K562 (cell line): ENCODE results near the gene MPND. TPM values are rescaled to one million over a fixed set of nuclear protein-coding genes. Genes with fewer than 3 reads are reported as not detected.
A peak's percentile ranks its signal among the peaks of the same experiment; 100 is the strongest.

Source experiments
- CBX5 ChIP-seq: IDR thresholded peaks from 2 replicates; pipeline ENCODE4 v1.6.1; 2014; ENCODE audit warnings: low read depth, borderline replicate concordance
- CC2D1A ChIP-seq: fragments of 450-650 bp; IDR thresholded peaks from 2 replicates; pipeline ENCODE4 v1.6.1; 2017; ENCODE audit warnings: mild to moderate bottlenecking
- E2F3 ChIP-seq: fragments of 250-450 bp; sonication (Bioruptor Pico); IDR thresholded peaks from 2 replicates; pipeline ENCODE4 v1.4.0; 2020; ENCODE audit warnings: mild to moderate bottlenecking
- EGR1 ChIP-seq: fragments of 450-650 bp; conservative IDR thresholded peaks from 2 replicates; pipeline ENCODE4 v1.6.1; 2017; ENCODE audit warnings: mild to moderate bottlenecking
- HIVEP1 ChIP-seq: fragments of 250-450 bp; sonication (Bioruptor Pico); IDR thresholded peaks from 2 replicates; pipeline ENCODE4 v1.4.0; 2020; ENCODE audit warnings: mild to moderate bottlenecking
- MED1 ChIP-seq: sonication (generic); formaldehyde crosslinking; IDR thresholded peaks from 2 replicates; pipeline ENCODE4 v1.8.1; 2023; ENCODE audit warnings: missing genetic modification reagents, borderline replicate concordance
- NFRKB ChIP-seq: fragments of 450-650 bp; IDR thresholded peaks from 2 replicates; pipeline ENCODE4 v1.6.1; 2016; ENCODE audit warnings: low read depth
- RBFOX2 ChIP-seq: fragments of 200-400 bp; formaldehyde crosslinking; IDR thresholded peaks from 2 replicates; pipeline ENCODE4 v1.6.1; 2017; ENCODE audit warnings: low read depth, mild to moderate bottlenecking, low read length, moderate library complexity
- SRSF9 ChIP-seq: fragments of 200-400 bp; formaldehyde crosslinking; IDR thresholded peaks from 2 replicates; pipeline ENCODE4 v1.6.1; 2017; ENCODE audit warnings: low read depth, low read length, borderline replicate concordance
- TSC22D4 ChIP-seq: fragments of 450-650 bp; IDR thresholded peaks from 2 replicates; pipeline ENCODE4 v1.6.1; 2016; ENCODE audit warnings: missing genetic modification characterization, missing biosample characterization, control low read depth
- ZBTB1 ChIP-seq: sonication (generic); formaldehyde crosslinking; IDR thresholded peaks from 2 replicates; pipeline ENCODE4 v1.8.1; 2023; ENCODE audit warnings: missing genetic modification reagents, low read depth, mild to moderate bottlenecking, borderline replicate concordance
- ZNF431 ChIP-seq: sonication (generic); formaldehyde crosslinking; IDR thresholded peaks from 2 replicates; pipeline ENCODE4 v1.8.0; 2022; ENCODE audit warnings: mild to moderate bottlenecking, missing genetic modification reagents
- ZNF444 ChIP-seq: fragments of 250-450 bp; sonication (Bioruptor Pico); IDR thresholded peaks from 2 replicates; pipeline ENCODE4 v1.4.0; 2020; ENCODE audit warnings: mild to moderate bottlenecking, moderate library complexity
- ZNF830 ChIP-seq: fragments of 250-450 bp; sonication (Bioruptor Pico); IDR thresholded peaks from 2 replicates; pipeline ENCODE4 v1.5.0; 2021; ENCODE audit warnings: mild to moderate bottlenecking
- polyA plus RNA-seq, 8 experiments: library from polyadenylated mRNA; depleted of rRNA in 4 of 8; stranded (reverse) in 5 of 8; unstranded in 3 of 8; fragments of >200 nt; fragmentation: Nextera tagmentation in 2 of 8; fragmentation: Illumina TruSeq in 1 of 8; extraction: Ambion mirVana in 2 of 8; extraction: Trizol in 1 of 8; gene quantifications; 2 replicates each; pipeline versions ENCODE4 v1.2.1 to v1.2.3, GENCODE V29; 2011 to 2014; ENCODE audit warnings: inconsistent platforms in 1 of 8, missing spikeins in 1 of 8
- total RNA-seq, 7 experiments: library from RNA; depleted of rRNA in 6 of 7; stranded (reverse); fragments of >200 nt in 6 of 7; fragmentation: Illumina TruSeq in 2 of 7; extraction: Trizol in 2 of 7; gene quantifications; 2 replicates each; pipeline versions ENCODE4 v1.2.1 to v1.2.3, GENCODE V29; 2011 to 2021; ENCODE audit warnings: low replicate concordance in 1 of 7
- TF ChIP-seq, protein P1 (sequence below): sonication (generic); formaldehyde crosslinking; IDR thresholded peaks from 2 replicates; pipeline ENCODE4 v1.8.0; 2023; ENCODE audit warnings: mild to moderate bottlenecking, missing genetic modification reagents
- TF ChIP-seq, protein P2 (sequence below): fragments of 250-450 bp; sonication (Bioruptor Pico); IDR thresholded peaks from 2 replicates; pipeline ENCODE4 v1.4.0; 2020; ENCODE audit warnings: borderline replicate concordance
- TF ChIP-seq, protein P3 (sequence below): sonication (generic); formaldehyde crosslinking; IDR thresholded peaks from 2 replicates; pipeline ENCODE4 v1.8.1; 2023; ENCODE audit warnings: missing genetic modification reagents, mild to moderate bottlenecking, borderline replicate concordance

MPND gene
- total and polyA plus RNA-seq, 9 of the 15 experiments (the other 6 are each of a cell fraction or from before 2014, with no cell fraction given) = 0.25 to 14.0 (median 3.9) TPM

DNA sequence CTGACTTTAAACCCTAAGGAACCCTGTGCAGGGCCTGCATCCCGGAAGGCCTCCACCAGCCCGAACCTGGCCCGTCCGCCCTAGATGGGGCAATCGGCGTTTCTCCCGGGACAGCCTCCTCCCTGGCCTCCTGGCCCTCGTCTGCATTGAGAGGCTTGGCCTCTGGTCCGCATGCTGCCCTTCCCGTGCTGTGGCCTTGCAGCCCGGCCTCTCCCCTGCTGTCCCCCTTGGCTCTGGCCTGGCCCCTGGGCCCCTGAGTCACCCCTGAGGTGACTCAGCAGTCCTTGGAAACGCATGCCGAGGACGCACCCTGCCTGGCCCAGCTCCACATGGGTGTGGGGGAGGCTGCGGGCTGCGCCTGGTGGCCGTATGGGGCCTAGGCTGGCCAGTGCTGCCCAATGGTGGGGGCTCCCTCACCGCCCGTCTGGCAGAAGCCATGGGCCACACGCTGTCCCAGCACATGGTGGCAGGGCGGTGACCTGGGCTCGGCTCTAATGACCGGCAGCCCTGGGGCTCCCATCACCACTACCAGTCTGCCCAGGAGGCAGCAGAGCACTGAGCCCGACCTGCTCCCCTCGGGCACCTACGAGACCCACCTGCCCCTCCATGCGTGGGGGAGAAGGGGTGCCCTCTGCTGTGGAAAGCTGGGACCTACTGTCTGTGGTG, 31.3 kb downstream of the MPND start (continued):
- TF ChIP-seq, protein P1, sequence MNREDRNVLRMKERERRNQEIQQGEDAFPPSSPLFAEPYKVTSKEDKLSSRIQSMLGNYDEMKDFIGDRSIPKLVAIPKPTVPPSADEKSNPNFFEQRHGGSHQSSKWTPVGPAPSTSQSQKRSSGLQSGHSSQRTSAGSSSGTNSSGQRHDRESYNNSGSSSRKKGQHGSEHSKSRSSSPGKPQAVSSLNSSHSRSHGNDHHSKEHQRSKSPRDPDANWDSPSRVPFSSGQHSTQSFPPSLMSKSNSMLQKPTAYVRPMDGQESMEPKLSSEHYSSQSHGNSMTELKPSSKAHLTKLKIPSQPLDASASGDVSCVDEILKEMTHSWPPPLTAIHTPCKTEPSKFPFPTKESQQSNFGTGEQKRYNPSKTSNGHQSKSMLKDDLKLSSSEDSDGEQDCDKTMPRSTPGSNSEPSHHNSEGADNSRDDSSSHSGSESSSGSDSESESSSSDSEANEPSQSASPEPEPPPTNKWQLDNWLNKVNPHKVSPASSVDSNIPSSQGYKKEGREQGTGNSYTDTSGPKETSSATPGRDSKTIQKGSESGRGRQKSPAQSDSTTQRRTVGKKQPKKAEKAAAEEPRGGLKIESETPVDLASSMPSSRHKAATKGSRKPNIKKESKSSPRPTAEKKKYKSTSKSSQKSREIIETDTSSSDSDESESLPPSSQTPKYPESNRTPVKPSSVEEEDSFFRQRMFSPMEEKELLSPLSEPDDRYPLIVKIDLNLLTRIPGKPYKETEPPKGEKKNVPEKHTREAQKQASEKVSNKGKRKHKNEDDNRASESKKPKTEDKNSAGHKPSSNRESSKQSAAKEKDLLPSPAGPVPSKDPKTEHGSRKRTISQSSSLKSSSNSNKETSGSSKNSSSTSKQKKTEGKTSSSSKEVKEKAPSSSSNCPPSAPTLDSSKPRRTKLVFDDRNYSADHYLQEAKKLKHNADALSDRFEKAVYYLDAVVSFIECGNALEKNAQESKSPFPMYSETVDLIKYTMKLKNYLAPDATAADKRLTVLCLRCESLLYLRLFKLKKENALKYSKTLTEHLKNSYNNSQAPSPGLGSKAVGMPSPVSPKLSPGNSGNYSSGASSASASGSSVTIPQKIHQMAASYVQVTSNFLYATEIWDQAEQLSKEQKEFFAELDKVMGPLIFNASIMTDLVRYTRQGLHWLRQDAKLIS (CRISPR knock-in tag) = no peak; the same call in 1 of the 2 replicates
- TF ChIP-seq, protein P2, sequence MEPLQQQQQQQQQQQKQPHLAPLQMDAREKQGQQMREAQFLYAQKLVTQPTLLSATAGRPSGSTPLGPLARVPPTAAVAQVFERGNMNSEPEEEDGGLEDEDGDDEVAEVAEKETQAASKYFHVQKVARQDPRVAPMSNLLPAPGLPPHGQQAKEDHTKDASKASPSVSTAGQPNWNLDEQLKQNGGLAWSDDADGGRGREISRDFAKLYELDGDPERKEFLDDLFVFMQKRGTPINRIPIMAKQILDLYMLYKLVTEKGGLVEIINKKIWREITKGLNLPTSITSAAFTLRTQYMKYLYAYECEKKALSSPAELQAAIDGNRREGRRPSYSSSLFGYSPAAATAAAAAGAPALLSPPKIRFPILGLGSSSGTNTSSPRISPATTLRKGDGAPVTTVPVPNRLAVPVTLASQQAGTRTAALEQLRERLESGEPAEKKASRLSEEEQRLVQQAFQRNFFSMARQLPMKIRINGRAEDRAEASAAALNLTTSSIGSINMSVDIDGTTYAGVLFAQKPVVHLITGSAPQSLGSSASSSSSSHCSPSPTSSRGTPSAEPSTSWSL (CRISPR knock-in tag) = 0 out of 2 replicates have a peak, but pooled peaks have one; percentile 62
- TF ChIP-seq SRSF9 (no peak), E2F3 (CRISPR knock-in tag) (peak; percentile 49; the same call in 1 of the 2 replicates), CC2D1A (no peak), RBFOX2 (peak; percentile 92), TSC22D4 (tag) (no peak), NFRKB (peak; percentile 89), ZNF444 (no peak), ZBTB1 (CRISPR knock-in tag) (peak; percentile 46; the same call in 1 of the 2 replicates), ZNF830 (CRISPR knock-in tag) (0 out of 2 replicates have a peak, but pooled peaks have one; percentile 25), MED1 (no peak), HIVEP1 (CRISPR knock-in tag) (peak; percentile 80; the same call in 1 of the 2 replicates), CBX5 (0 out of 2 replicates have a peak, but pooled peaks have one; percentile 48), EGR1 (peak; percentile 73), ZNF431 (CRISPR knock-in tag) (peak; percentile 77; the same call in 1 of the 2 replicates)
- TF ChIP-seq, protein P3, sequence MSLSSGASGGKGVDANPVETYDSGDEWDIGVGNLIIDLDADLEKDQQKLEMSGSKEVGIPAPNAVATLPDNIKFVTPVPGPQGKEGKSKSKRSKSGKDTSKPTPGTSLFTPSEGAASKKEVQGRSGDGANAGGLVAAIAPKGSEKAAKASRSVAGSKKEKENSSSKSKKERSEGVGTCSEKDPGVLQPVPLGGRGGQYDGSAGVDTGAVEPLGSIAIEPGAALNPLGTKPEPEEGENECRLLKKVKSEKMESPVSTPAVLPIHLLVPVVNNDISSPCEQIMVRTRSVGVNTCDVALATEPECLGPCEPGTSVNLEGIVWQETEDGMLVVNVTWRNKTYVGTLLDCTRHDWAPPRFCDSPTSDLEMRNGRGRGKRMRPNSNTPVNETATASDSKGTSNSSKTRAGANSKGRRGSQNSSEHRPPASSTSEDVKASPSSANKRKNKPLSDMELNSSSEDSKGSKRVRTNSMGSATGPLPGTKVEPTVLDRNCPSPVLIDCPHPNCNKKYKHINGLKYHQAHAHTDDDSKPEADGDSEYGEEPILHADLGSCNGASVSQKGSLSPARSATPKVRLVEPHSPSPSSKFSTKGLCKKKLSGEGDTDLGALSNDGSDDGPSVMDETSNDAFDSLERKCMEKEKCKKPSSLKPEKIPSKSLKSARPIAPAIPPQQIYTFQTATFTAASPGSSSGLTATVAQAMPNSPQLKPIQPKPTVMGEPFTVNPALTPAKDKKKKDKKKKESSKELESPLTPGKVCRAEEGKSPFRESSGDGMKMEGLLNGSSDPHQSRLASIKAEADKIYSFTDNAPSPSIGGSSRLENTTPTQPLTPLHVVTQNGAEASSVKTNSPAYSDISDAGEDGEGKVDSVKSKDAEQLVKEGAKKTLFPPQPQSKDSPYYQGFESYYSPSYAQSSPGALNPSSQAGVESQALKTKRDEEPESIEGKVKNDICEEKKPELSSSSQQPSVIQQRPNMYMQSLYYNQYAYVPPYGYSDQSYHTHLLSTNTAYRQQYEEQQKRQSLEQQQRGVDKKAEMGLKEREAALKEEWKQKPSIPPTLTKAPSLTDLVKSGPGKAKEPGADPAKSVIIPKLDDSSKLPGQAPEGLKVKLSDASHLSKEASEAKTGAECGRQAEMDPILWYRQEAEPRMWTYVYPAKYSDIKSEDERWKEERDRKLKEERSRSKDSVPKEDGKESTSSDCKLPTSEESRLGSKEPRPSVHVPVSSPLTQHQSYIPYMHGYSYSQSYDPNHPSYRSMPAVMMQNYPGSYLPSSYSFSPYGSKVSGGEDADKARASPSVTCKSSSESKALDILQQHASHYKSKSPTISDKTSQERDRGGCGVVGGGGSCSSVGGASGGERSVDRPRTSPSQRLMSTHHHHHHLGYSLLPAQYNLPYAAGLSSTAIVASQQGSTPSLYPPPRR (CRISPR knock-in tag) = peak; percentile 98
